ENCODE results near the gene SF3B4. TPM values are rescaled to one million over a fixed set of nuclear protein-coding genes. Genes with fewer than 3 reads are reported as not detected.

The SF3B4 gene
- total RNA-seq, 1 donor from 2014 or later, result 26.4 TPM

DNA sequence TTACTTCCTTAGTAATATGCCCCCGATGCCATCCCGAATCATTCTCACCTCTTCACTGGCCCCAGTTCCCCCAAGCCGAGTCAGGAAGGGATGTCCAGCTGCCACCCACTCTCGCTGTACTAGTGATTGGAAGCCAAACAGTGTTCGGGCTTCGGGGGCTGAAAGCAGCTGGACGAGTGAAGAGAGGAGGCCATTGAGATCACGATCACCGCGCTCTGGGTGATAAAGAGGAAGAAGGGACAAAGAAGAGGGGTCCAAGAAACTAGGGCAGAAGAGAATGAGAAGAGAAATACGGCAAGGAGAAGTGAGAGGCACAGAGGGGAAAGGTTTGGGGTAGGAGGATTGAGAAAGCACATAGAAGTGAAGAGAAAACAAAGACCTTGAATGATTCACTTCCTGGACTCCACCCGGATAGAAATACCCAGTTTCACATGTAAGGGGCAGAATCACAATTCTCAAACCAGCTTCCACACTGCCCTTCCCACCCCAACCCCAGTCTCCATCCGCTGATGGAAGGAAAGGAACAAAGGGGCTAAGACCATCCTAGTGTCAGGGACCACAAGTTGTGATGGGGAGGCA is 3.7 kb upstream of the SF3B4 start:
- peaks cover 11% of the 10 kb centered on the region for H4K20me1 ChIP-seq (ENCODE audit: low read depth)
- peaks cover 12% of the 10 kb centered on the region for H3K4me1 ChIP-seq
- no peak for DNase-seq (ENCODE audit: low spot score)
- Mint-ChIP-seq H3K27me3 (ENCODE audit: insufficient read depth, low read depth) (peaks cover 3% of the 10 kb centered on the region), H3K27ac (peak overlapping the region; percentile 48), H3K4me3 (no peak overlapping the region), H3K9me3 (no peaks in the 10 kb centered on the region), H3K36me3 (peaks cover 9% of the 10 kb centered on the region), H3K4me1 (peaks cover 23% of the 10 kb centered on the region)
- H3K27me3 ChIP-seq, result no peaks in the 10 kb centered on the region
- H3K36me3 ChIP-seq, result no peaks in the 10 kb centered on the region
- H3F3A ChIP-seq (ENCODE audit: low read depth), result peaks cover 8% of the 10 kb centered on the region
- TF ChIP-seq EZH2 (IDR thresholded peaks at IDR 0.05), result no peak
- TF ChIP-seq, protein P1, sequence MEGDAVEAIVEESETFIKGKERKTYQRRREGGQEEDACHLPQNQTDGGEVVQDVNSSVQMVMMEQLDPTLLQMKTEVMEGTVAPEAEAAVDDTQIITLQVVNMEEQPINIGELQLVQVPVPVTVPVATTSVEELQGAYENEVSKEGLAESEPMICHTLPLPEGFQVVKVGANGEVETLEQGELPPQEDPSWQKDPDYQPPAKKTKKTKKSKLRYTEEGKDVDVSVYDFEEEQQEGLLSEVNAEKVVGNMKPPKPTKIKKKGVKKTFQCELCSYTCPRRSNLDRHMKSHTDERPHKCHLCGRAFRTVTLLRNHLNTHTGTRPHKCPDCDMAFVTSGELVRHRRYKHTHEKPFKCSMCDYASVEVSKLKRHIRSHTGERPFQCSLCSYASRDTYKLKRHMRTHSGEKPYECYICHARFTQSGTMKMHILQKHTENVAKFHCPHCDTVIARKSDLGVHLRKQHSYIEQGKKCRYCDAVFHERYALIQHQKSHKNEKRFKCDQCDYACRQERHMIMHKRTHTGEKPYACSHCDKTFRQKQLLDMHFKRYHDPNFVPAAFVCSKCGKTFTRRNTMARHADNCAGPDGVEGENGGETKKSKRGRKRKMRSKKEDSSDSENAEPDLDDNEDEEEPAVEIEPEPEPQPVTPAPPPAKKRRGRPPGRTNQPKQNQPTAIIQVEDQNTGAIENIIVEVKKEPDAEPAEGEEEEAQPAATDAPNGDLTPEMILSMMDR (IDR thresholded peaks at IDR 0.05), result no peak
- no peak for TF ChIP-seq EZH2phosphoT487 (IDR thresholded peaks at IDR 0.05)
- H3K4me3 ChIP-seq, result no peak overlapping the region
- H3K27ac ChIP-seq, result no peak overlapping the region
- H3K9ac ChIP-seq, result no peak overlapping the region
- no peak overlapping the region for H2AFZ ChIP-seq (replicated peaks)
- H3K4me2 ChIP-seq, result no peak overlapping the region
- H3K9me3 ChIP-seq (ENCODE audit: low read depth), result no peaks in the 10 kb centered on the region
- H3K79me2 ChIP-seq (ENCODE audit: low read depth), result peaks cover 13% of the 10 kb centered on the region

GRCh38 chr1:149929856-149930255 is 2.3 kb upstream of the SF3B4 start:
- Mint-ChIP-seq H3K27me3 (ENCODE audit: insufficient read depth, low read depth) (no peaks in the 10 kb centered on the region), H3K27ac (no peak overlapping the region)

DNA sequence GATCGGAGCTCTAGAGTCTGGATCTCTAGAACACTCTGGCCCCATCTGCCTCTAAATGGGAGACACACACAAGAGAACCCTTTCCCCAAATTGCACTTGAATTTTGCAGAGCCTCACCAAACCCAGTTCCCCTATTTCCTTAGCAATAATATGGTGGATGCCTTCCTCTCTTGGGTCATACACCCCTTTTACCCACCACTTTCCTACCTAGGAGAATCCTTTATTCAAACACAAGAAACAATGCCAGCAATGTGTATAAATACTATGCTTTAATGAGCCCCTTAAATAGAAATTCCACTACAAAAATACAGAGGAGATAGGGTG is 760 bp upstream of the SF3B4 start:
- peaks cover 17% of the 10 kb centered on the region for H4K20me1 ChIP-seq (ENCODE audit: low read depth)
- H3K27ac ChIP-seq, result peak overlapping the region; percentile 98
- H3K4me1 ChIP-seq, result peaks cover 15% of the 10 kb centered on the region
- peaks cover 35% of the 10 kb centered on the region for H3K79me2 ChIP-seq (ENCODE audit: low read depth)
- no peaks in the 10 kb centered on the region for H3K9me3 Mint-ChIP-seq
- H3K4me1 Mint-ChIP-seq, result peaks cover 24% of the 10 kb centered on the region
- H3K36me3 ChIP-seq, result peaks cover 18% of the 10 kb centered on the region
- H3K36me3 Mint-ChIP-seq, result peaks cover 28% of the 10 kb centered on the region
- peaks cover 8% of the 10 kb centered on the region for H3F3A ChIP-seq (ENCODE audit: low read depth)
- H3K4me2 ChIP-seq, result peak overlapping the region; percentile 90
- H3K4me3 Mint-ChIP-seq, result peak overlapping the region; percentile 97
- H3K27ac Mint-ChIP-seq, result peak overlapping the region; percentile 91
- H3K4me3 ChIP-seq, result peak overlapping the region; percentile 93
- no peaks in the 10 kb centered on the region for H3K27me3 Mint-ChIP-seq (ENCODE audit: insufficient read depth, low read depth)
- H3K9ac ChIP-seq, result peak overlapping the region; percentile 92
- no peaks in the 10 kb centered on the region for H3K27me3 ChIP-seq
- peak overlapping the region; percentile 60 for H2AFZ ChIP-seq (replicated peaks)
- no peak for DNase-seq (ENCODE audit: low spot score)
- H3K9me3 ChIP-seq (ENCODE audit: low read depth), result no peaks in the 10 kb centered on the region
- TF ChIP-seq EZH2 (IDR thresholded peaks at IDR 0.05), result no peak
- TF ChIP-seq, protein P1 (IDR thresholded peaks at IDR 0.05), result no peak
- no peak for TF ChIP-seq EZH2phosphoT487 (IDR thresholded peaks at IDR 0.05)

More at GRCh38 chr1:149929856-149930255, 2.3 kb upstream of the SF3B4 start:
- H3K4me1 Mint-ChIP-seq, result peaks cover 22% of the 10 kb centered on the region
- Histone ChIP-seq H2AFZ (replicated peaks) (no peak overlapping the region), H3K9me3 (ENCODE audit: low read depth) (no peaks in the 10 kb centered on the region), H3K4me2 (no peak overlapping the region), H3K36me3 (peaks cover 9% of the 10 kb centered on the region), H3K4me1 (peaks cover 15% of the 10 kb centered on the region), H3K9ac (no peak overlapping the region), H3K27me3 (no peaks in the 10 kb centered on the region), H4K20me1 (ENCODE audit: low read depth) (peaks cover 17% of the 10 kb centered on the region), H3K4me3 (no peak overlapping the region), H3K27ac (no peak overlapping the region), H3K79me2 (ENCODE audit: low read depth) (peaks cover 27% of the 10 kb centered on the region), H3F3A (ENCODE audit: low read depth) (peaks cover 8% of the 10 kb centered on the region)
- TF ChIP-seq EZH2 (IDR thresholded peaks at IDR 0.05) (no peak), EZH2phosphoT487 (IDR thresholded peaks at IDR 0.05) (no peak)
- TF ChIP-seq, protein P1 (IDR thresholded peaks at IDR 0.05), result no peak
- no peak for DNase-seq (ENCODE audit: low spot score)
- no peaks in the 10 kb centered on the region for H3K9me3 Mint-ChIP-seq
- H3K4me3 Mint-ChIP-seq, result no peak overlapping the region
- H3K36me3 Mint-ChIP-seq, result peaks cover 20% of the 10 kb centered on the region
